ENCODE results near the gene PDE3A.

- TF ChIP-seq POLR2A (IDR thresholded peaks at IDR 0.05) (no peak), POLR2AphosphoS5 (IDR thresholded peaks at IDR 0.05) (peak; percentile 22), CTCF (IDR thresholded peaks at IDR 0.05) (peak; percentile 13 to 64 (median 53))
Measured at GRCh38 chr12:20646239-20646827, 278.0 kb downstream of the PDE3A start.

All from prostate gland (tissue), 2 donors.